Stimulated activated CD8-positive, alpha-beta memory T cell treated with anti-CD3 and anti-CD28 coated beads, Interleukin-7, amount 100 ng/mL, for 4 hours (primary cell): ENCODE results near the gene RASA4.
"Not testable (repeated sequence)": the region's sequence is repeated elsewhere in the genome, so short reads cannot be mapped to it uniquely, and the experiment has no call there.

Source experiments
- DNase-seq, 2 donors: peaks; one replicate each; pipeline ENCODE4 v3.0.0-alpha.2; 2020; ENCODE audit warnings: low read depth in 2 of 2

The RASA4 gene

DNA sequence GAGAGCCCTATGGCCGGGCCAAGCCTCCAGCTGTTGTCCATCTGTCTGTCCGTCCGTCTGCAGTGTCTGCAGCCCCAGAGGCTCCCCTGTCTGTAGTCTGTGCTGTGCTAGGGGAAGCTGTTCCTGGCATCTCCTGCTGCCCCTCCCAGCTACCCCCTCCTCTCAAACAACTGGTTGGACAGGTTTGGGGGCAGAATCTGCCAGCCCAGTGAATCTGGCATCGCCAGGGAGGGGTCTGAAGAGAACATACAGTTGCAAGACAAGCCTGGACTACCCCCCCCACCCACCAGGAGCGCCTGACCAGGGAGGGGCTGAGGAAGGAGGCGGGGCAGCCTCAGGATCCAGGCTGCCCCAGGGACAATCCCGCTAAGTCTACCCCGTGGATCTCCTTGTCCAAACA is 73.0 kb downstream of the RASA4 start, which contains the start of gene UPK3BL2:
UPK3BL2 (minus strand) TSS at position 101 of the 400 bp plus-strand sequence; CDS start at position 41, 60 bp downstream.
- DNase-seq: not testable (repeated sequence)

DNA sequence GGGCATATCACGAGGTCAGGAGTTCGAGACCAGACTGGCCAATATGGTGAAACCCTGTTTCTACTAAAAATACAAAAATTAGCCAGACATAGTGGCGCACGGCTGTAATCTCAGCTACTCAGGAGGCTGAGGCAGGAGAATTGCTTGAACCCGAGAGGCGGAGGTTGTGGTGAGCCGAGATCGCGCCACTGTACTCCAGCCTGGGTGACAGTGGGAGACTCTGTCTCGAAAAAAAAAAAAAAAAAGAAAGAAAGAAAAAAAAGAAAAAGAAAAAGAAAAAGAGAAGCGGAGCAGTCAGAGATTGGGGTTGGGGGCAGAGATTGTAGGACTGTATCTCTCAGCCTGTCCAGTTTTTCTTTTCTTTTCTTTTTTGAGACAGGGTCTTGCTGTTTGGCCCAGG is 73.8 kb downstream of the RASA4 start:
- DNase-seq: not testable (repeated sequence)

DNA sequence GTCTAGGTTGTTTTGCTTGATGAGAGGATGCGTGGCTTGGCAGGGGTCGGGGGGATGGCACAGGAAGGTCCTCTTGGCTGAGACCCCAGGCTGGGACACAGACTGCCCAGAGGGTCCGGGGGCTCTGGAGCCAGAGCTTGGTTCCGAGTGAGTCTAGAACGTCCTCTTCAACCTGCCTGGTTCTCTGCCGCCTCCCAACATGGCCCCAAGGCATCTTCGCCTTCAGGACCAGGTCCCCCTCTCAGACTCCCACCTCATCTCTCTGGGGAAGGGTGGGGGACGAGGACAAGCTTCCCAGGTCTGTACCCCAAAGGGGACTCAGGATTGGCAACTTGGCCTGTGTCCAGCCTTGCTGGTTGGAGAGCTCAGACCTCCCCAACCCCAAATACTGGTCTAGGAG is 74.5 kb downstream of the RASA4 start:
- not testable (repeated sequence) for DNase-seq

DNA sequence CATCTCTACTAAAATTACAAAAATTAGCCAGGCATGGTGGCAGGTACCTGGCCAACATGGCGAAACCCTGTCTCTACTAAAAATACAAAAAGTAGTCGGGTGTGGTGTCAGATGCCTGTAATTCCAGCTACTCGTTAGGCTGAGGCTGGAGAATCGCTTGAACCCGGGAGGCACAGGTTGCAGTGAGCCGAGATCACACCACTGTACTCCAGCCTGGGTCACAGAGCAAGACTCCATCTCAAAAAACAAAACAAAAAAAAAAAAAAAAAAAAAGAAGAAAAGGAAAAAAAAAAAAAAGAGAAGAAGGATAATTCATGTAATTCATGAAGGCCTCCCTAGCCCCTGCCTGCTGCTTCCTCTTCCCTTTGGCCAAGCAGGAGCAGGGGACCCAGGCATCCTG is 76.0 kb downstream of the RASA4 start:
- not testable (repeated sequence) for DNase-seq

DNA sequence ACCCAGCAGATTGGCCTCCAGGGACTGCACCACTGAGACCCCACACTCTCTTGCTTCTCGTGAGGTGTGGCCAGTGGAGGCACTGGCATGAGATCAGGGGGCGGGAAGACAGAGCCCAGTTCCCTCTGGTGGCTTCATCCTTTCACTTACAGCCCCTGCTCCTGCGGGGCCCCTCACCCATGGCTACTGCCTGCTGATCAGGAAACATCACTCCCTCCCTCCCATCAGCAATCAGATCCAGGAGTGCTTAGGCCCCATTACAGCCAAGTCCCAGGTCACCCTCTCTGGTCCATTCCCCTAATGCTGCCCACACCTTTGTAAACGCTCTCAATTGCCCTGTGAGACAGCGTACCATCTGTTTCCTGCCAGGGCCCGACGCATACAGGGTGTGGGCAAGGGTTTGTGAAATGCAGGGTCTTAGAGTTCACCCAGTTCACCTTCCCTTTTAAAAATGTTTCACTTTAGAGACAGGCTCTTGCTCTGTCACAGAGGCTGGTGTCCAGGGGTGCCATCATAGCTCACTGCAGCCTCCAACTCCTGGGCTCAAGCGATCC is 81.4 kb downstream of the RASA4 start:
- DNase-seq: not testable (repeated sequence)

DNA sequence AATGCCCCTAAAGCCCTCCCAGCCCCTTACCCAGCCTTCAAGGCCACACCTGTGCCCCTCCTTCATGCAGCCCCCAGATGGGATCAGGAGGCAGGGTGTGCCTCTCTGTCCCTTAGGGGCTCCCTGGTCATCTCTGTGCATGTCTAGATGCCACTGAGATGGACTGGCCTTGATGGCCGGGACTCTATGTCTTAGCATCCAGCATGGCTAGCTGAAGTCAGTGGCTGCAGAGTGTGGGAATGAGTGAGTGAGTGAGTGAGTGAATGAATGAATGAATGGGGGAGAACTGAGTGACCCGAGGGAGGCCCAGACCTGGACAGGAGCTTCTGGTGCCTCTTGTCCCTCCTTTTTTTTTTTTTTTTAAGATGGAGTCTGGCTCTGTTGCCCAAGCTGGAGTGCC is 84.4 kb downstream of the RASA4 start:
- DNase-seq: not testable (repeated sequence)

DNA sequence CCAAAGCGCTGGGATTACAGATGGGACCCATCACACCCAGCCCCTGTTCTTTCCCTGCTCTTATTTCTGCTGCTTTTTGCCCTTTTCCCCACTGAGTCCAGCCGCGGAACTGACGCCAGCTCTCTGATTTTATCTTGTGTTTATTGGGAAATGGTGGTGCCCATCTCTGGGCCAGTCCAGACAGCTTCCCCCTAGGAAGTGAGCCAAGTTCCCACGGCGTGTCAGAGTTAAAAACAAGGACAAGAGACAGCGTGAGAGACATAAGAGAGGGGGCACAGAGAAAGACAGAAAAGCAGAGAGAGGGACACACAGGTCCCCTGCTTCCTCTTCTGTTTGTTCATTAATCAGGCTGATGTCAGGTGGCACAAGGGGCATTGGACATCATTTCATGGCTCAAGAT is 85.0 kb downstream of the RASA4 start:
- not testable (repeated sequence) for DNase-seq

DNA sequence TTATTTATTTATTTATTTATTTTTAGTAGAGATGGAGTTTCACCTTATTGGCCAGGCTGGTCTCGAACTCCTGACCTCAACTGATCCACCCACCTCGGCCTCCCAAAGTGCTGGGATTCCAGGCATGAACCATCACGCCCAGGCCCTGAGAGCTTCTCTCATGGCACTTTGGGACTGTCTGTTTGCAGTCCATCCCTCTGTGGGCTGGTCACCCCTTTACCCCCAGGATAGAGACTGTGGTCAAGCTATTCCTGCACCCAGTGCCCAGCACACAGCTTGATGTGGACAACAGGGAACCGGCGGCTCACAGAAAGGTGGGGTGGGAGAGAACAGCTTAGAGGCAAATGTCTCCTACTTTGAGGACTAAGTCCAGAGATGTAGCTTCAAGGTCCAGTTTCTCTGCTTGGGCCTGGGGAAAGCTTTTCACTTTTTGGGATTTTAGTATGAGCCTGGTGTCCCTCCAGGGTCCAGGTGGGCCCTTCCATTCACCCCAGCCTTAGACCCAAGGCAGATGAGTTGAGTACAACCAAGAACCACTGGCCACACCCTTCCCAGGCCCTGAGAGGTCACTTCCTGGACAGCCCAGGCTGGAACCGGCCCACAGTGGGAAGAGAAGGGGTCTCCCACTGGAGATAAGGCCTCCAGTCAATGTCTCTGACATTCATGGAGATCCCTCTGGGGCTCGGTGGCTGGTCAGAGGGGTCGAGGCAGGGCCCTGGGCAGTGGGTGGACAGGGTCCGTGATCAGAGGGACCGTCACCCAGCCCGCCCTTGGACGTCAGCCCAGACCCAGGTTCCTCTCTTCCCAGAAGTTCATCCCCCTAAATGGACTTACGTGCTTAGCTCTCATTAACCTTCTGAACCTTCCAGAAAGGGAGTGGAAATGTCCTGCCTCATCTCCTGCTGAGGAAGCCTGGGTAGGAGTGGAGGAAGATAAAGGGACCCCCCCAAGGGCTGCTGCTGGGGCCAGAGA is 88.4 kb downstream of the RASA4 start:
- not testable (repeated sequence) for DNase-seq

DNA sequence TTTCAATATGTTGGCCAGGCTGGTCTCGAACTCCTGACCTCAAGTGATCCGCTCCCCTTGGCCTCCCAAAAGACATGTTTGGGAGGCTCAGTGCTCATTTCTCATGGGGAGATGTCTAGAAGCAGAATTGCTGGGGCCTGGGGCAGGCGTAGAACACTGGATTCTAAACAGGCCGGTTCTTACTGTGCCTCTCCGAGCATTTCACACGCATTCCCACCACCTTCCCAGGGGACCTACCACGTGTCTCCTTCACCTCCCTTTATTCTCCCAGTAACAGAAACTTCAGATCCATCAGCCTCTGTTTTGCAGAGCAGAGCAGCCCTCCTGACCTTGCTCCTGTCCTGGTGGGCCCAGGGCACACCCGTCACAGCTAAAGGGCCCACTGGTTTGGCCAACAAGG is 89.4 kb downstream of the RASA4 start:
- not testable (repeated sequence) for DNase-seq

DNA sequence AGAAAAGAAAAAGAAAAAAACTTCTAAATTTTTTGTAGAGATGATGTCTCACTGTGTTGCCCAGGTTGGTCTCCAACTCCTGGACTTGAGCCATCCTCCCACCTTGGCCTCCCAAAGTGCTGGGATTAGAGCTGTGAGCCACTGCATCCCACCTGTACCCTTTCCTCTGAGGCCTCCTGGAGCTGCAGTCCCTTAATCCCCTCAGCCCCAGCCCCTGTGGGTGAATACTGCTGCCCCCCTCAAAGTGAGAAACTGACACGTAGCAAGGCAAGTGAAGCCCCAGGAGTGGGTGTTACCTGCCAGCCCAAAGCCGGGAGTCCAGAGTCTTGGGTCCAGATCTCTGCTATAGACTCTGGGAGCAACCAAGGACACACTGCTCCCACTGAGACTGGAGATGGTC is 91.8 kb downstream of the RASA4 start:
- not testable (repeated sequence) for DNase-seq
